Fibroblast of mammary gland (primary cell): Measurements from ENCODE around the gene C18orf32.

Experiments
- DNase-seq: peaks from one replicate; pipeline ENCODE4 v3.0.0-alpha.2; 2010; ENCODE audit warnings: low read depth
- H3K4me3 ChIP-seq: 2 replicates; pipeline ENCODE4 v1.5.1; 2011; ENCODE audit warnings: low read depth, mild to moderate bottlenecking, low read length, moderate library complexity; ENCODE audit not compliant: control insufficient read depth
- CTCF ChIP-seq: conservative IDR thresholded peaks from 2 replicates; pipeline ENCODE4 v1.5.1; 2011; ENCODE audit warnings: low read depth, low read length, inconsistent platforms; ENCODE audit not compliant: control insufficient read depth, insufficient read depth

The C18orf32 gene

GRCh38 chr18:49441338-49441938 is 45.6 kb downstream of the C18orf32 start:
- H3K4me3 ChIP-seq, result no peak overlapping the region
- no peak for TF ChIP-seq CTCF
- no peak for DNase-seq

- no peak for TF ChIP-seq CTCF
- DNase-seq, result no peak
- no peak overlapping the region for H3K4me3 ChIP-seq
Observed at GRCh38 chr18:49435170-49435569, 51.9 kb downstream of the C18orf32 start.

- no peak for TF ChIP-seq CTCF
- H3K4me3 ChIP-seq, result no peak overlapping the region
- DNase-seq, result no peak
Observed at GRCh38 chr18:49432602-49433001, 54.4 kb downstream of the C18orf32 start.

- TF ChIP-seq CTCF, result no peak
- DNase-seq, result no peak
Observed at GRCh38 chr18:49431165-49431962, 55.7 kb downstream of the C18orf32 start.

More at GRCh38 chr18:49431165-49431962, 55.7 kb downstream of the C18orf32 start:
- H3K4me3 ChIP-seq, result no peak overlapping the region
